Endometrial microvascular endothelial cells (primary cell): Measurements from ENCODE around the gene ICAM1. TPM values are rescaled to one million over a fixed set of nuclear protein-coding genes. Genes with fewer than 3 reads are reported as not detected.
"Not testable (repeated sequence)": the region's sequence is repeated elsewhere in the genome, so short reads cannot be mapped to it uniquely, and the experiment has no call there.

Experiments
- in situ Hi-C: cut with HindIII; loops from 2 replicates; pipeline ENCODE4 v1.10.0; 2017; ENCODE audit warnings: low sequenced_read_pairs, low pct_unique_long_range_greater_than_20kb; ENCODE audit errors: inconsistent ontology term
- total RNA-seq: library from RNA; depleted of rRNA; stranded (reverse); fragments of >200 nt; gene quantifications from one replicate; pipeline ENCODE4 v1.2.3, GENCODE V29; 2015; ENCODE audit errors: inconsistent ontology term

ICAM1 gene
- total RNA-seq, 1 donor from 2014 or later = 87.4 TPM

DNA sequence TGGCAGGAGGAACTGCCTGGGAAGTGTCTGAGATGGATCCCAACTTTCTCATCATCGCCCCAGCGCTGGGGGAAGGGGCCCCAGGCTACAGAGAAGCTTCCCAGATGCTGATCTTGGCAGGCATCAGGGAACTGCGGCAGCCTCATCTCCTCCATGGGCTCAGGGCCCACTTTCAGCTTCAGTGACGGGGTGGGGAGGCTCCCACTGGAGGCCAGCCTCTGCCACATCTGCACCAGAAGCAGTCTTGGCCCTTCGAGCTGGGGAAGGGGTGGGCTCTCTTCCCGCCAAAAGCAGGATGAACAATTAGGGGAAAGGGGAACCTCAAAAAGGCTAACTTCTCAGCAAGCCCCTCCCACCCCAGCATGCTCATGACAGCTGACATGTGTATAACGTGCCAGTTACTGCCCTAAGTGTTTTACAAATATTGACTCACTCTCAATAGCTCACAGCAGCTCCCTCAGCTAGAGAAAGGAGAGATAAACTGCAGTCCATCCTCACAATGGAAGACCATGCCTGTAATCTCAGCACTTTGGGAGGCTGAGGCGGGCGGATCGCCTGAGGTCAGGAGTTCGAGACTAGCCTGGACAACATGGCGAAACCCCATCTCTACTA is 32.6 kb upstream of the ICAM1 start:
- in situ Hi-C loops = no loop called here

DNA sequence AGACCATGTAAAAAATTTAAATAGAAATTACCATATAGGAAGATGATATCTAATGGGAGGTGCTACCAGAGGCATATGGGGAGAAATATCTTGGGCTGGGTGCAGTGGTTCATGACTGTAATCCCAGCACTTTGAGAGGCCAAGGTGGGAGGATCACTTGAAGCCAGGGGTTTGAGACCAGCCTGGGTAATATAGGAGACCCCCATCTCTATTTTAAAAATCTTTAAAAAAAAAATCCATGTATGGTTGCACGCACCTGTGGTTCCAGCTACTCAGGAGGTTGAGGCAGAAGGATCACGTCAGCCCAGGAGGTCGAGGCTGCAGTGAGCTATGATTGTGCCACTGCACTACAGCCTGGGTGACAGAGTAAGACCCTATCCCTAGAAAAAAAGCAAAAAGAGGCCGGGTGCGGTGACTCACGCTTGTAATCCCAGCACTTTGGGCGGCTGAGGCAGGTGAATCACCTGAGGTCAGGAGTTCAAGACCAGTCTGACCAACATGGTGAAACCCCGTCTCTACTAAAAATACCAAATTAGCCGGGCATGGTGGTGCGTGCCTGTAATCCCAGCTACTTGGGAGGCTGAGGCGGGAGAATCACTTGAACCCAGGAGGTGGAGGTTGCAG is 29.0 kb upstream of the ICAM1 start:
- in situ Hi-C loops = not testable (repeated sequence)

DNA sequence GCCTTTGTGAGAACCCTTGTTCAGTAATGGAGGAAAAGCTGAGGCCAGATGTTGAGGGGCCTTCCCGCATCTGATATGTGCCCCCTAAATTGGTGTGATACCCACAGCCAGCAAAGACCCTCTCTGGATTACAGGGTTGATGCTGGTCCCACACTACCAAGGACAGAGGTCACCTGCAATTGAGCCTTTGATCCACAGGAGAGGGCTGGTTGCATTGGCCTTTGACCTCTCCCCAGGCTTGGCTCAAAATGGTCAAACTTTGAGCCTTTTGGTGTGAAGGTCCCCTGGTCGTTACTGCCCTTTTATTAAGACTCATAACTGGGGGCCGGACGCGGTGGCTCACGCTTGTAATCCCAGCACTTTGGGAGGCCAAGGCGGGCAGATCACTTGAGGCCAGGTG is 27.3 kb upstream of the ICAM1 start:
- in situ Hi-C loops = no loop called here

DNA sequence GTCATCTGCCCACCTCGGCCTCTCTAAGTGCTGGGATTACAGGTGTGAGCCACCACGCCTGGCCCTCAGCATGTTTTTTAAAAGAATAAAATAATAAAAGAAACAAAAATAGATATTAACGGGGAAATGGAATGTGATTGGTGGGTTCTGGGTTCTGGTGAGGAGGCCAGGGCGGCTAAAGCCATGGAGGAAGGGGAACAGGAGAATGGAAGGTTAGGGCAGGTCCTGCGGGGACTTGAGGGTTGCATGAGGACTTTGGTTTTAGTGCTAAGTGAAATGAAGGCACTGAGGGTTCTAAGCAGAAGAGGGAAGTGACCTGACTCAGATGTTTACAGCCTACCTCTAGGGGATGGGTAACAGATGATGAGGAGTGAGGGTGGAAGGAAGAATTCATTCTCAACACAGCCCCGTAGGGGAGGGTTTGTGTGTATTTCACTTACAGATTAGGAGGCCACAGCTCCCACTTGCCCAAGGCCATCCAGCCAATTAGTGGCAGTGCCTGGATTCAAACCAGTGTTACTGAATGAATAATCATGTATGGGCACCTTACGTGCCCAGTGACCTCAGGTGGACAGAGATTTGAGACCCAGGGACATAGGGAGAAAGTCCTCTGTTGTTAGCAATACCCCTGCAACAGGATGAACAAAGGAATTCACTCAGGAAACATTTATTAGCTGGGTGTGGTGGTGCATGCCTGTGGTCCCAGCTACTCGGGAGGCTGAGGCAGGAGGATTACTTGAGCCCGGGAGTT is 25.6 kb upstream of the ICAM1 start:
- in situ Hi-C loops = no loop called here

DNA sequence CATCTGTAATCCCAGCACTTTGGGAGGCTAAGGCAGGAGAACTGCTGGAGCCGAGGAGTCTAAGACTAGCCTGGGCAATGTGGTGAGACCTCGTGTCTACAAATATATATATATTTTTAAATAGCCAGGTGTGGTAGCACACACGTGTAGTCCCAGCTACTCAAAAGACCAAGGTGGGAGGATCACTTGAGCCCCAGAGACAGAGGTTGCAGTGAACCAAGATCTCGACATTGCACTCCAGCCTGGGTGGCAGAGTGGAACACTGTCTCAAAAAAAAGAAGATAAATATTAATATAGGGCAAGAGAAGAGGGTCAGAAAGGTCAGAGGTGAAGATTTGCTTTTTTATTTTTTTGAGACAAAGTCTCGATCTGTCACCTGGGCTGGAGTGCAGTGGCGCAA is 24.4 kb upstream of the ICAM1 start:
- in situ Hi-C loops = no loop called here

DNA sequence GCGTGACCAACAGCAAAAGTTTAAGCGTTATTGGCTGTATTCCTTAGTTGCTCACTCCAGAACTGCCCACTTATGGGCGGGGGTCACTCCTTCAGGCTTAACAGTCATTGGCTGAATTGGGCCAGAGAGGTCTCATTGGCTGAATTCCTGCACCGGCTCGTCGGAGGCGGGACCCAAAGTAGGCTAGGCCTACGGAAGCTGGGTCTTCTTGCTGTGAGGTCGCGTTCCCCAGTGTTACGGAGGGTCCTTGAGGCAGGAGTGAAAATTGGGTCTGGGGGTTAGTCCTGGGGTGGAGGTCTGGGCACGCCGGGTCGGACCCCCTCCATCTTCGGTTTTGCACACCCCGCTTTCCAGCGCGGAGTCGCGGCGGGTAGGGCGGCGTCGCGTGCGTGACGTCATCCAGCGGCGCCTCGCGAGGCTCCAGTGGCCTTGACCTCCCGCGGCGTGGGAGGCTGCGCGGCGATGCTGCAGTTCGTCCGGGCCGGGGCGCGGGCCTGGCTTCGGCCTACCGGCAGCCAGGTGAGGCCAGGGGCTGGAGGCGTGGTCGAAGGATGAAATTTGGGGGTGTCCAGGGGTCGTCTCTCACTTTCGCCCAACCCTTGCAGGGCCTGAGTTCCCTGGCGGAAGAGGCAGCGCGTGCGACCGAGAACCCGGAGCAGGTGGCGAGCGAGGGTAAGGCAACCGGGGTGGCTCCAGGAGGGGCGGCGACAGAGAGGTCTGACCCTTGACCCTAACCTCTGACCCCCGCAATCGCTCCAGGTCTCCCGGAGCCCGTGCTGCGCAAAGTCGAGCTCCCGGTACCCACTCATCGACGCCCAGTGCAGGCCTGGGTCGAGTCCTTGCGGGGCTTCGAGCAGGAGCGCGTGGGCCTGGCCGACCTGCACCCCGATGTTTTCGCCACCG is 18.9 kb upstream of the ICAM1 start, which contains the start of gene MRPL4:
Gene MRPL4 (plus strand): TSS at position 423 of the 903 bp plus-strand sequence. CDS start 40 bp downstream, at position 463.
- in situ Hi-C loops = no loop called here

DNA sequence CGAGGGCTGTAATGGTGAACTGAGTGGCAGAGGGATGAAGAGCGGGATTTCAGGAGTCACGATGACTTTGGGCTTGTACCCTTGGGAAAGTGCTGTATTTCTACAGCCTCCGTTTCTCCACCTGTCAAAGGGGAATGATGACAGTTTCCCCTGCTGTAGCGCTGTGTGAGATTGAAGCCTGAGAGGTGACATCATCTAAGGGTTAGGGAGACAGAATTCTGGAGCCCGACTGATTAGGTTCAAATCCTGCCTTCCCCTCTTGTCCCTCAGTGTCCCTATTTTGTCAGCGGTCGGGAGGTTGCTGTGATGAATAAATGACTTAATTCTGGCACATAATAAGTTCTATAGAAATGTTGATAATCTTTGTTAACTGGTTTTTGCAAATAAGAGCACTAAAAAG is 18.2 kb upstream of the ICAM1 start:
- in situ Hi-C loops = no loop called here

DNA sequence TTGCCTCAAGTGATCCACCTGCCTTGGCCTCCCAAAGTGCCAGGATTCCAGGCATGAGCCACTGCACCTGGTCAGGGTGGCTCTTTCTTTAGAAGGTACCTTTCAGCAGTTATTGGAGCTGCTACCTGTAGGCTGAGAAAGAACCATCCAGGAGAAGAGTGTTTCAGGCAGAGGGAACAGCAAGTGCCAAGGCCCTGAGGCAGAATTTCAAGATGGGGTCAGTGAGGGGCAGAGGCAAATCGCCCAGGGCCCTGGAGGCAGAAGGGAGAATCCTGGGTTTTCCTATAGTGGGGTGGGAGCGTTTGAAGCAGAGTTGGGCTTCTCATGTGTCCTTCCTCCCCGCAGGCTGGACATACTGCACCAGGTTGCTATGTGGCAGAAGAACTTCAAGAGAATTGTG is 16.7 kb upstream of the ICAM1 start:
- in situ Hi-C loops = no loop called here

DNA sequence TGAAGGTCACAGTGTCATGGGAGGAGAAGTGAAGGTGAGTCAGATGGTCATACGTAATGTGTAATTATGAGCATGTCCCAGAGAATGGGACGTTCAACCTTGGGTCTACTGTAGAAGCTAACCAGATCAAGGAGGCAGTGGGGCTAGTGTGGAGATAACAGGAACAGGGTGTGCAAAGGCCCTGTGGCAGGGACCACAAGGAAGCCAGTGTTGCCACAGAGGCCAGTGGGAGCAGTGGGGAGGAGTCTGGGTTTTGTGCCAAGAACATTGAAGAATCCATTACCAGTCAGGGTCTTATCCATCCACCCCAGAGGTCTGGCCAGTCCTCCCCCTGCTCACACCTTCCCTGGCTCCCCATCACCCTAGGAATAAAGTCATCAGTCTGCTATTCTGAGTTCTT is 15.6 kb upstream of the ICAM1 start:
- in situ Hi-C loops = no loop called here

DNA sequence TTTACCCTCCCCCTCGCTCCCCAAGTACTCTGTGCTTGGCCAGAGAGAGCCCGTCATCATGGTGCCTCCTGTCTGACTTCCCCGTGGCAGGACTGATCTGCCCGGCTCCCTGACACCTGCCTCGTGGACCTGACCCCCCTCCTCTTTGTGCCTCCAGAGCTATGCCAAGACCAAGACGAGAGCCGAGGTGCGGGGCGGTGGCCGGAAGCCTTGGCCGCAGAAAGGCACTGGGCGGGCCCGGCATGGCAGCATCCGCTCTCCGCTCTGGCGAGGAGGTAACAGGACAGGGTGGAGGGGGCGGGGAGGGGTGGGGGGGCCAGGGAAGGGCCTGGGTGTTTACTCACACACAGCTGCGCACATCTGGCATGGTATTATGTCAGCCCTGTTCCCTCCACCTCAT is 14.4 kb upstream of the ICAM1 start:
- in situ Hi-C loops = no loop called here

DNA sequence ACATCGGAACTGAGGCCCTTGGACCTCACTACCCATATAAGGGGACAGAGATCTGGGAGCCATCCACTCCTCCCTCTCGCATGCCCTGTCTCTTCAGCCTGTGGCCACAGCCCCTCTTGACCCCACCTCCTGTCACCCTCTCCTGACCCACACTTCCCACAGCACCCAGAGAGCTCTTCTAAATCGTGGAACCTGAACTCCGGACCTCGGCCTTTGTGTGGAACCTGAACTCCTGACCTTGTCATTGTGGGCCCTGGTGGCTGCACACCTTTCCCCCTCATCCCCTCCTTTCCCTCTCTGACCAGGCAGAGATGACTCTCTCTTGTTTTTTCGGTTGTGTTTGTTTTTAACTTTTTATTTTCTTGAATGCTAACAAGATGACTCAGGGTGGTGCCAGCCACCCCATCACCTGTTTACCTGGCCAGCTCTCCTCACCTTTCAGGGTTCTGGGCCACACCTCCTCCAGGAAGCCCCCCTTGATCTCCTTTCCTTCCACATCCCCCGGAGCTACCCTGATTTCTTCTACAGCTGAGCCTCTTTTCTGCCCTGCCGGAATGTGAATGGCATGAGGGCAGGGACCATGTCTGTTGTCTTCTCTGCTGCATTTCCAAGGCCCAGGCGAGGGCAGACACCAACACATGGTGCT is 13.8 kb upstream of the ICAM1 start:
- in situ Hi-C loops = no loop called here

DNA sequence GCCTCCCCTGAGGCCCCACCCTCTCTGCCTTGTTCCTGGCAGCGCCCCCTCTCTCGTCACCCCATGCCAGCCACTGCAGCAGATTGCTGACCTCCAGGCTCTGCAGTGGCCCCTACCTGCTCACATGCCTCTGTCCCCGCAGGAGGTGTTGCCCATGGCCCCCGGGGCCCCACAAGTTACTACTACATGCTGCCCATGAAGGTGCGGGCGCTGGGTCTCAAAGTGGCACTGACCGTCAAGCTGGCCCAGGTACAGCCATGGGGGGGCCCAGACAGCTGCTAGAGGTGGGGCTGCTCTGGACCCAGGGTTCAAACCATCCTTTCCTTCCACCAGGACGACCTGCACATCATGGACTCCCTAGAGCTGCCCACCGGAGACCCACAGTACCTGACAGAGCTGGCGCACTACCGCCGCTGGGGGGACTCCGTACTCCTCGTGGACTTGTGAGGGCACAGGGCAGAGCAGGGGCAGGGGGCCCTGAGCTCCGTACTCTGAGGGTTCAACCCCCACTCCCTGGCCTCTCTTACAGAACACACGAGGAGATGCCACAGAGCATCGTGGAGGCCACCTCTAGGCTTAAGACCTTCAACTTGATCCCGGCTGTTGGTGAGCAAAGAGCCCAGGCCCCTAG is 12.7 kb upstream of the ICAM1 start:
- in situ Hi-C loops = no loop called here

DNA sequence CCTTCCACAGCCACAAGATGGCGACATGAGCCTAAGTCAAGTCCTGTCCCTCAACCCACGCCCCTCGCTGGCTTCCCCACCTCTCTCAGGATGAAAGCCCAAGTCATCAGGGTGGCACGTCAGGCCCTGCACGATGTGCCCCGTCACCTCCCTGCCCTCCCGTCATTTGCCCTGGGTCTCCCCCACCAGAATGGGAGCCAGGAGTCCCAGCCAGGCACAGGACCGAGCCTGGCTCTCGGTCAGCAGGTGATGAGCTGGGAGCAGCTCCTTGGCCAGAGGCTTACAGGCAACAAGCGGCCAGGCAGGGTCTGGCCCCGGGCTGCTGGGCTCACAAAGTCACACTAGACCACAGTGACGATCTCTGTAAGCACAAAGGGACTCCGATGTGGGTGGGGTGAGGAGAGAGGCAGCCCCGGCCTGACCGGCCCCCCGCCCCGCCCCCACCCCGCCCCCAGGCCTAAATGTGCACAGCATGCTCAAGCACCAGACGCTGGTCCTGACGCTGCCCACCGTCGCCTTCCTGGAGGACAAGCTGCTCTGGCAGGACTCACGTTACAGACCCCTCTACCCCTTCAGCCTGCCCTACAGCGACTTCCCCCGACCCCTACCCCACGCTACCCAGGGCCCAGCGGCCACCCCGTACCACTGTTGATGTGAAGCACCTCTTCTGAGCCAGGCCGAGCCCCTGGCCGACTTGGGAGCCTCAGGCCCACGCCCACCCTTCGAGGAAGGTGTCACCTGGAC is 11.6 kb upstream of the ICAM1 start:
- in situ Hi-C loops = no loop called here

DNA sequence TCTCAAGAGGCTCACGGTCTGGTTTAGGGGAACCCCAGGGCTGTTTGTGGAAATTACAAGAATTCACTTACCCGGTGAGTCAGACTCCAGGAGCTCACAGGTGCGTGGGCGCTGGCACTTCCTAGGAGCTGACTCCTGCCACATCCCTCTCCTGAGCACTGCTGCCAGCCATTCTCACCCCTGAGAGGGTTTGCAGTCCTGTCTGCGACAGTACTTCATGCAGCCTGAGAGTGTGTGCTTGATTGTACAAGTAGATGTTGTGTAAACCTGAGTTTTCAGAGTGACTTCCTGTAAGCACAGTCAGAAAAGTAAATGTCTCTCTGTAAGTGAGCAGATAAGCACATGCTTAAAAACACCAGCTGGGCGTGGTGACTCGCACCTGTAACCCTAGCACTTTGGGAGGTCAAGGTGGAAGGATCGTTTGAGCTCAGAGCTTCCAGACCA is 10.8 kb upstream of the ICAM1 start:
- in situ Hi-C loops = no loop called here

DNA sequence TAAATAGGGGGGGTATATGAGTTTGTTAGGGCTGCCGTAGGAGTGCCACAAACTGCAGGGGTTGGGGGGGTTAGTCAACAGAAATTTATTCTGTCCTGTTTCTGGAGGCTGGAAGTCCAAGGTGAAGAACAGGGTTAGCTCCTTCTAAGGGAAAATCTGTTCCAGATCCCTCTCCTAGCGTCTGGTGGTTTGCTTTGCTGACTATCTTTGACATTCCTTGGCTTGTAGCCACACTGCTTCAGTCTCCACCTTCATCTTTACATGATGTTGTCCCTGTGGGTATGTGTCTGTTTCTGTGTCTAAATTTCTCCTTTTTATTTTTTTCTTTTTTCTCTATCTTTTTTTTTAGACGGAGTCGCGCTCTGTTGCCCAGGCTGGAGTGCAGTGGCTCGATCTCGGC is 8.1 kb upstream of the ICAM1 start:
- in situ Hi-C loops = no loop called here

DNA sequence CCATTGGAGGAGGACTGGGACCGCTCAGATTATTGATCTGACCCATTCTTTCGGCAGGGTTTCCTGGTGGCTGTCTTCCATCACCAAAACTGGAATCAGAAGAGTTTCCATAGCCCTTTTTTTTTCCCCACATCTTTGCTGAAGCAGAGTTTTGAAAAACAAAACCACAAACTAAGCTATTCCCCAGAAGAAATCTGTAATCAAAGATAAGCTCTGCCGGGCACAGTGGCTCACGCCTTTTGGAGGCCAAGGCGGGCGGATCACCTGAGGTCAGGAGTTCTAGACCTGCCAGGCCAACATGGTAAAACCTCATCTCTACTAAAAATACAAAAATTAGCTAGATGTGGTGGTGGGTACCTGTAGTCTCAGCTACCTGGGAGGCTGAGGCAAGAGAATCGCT is 4.2 kb upstream of the ICAM1 start:
- in situ Hi-C loops = no loop called here

DNA sequence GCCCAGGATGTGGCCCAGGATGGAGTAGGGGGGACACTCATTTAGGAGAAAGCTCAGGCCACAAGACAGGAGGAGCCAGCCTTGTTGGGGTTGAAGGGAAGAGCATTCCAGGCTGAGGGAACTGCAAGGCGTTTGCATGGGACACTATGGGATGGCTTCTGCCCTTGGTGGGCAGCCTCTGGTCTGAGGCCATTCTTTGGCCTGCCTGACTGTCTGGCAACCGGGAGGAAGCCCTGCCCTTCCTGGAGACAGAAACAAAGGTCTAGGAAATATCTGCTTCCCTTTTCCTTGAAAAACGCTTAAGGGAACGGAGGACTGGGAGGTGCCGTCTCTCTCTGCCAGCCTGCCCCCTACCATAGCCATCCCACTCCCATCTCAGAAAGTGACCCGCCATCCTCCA is 2.8 kb upstream of the ICAM1 start:
- in situ Hi-C loops = no loop called here
